Kidney (tissue), 14 donors: ENCODE results near the gene SH3RF1. TPM values are rescaled to one million over a fixed set of nuclear protein-coding genes. Genes with fewer than 3 reads are reported as not detected.

ENCODE experiments used
- DNase-seq, 5 donors: peaks; one replicate each; pipeline ENCODE4 v3.0.0-alpha.2; 2013 to 2020
- FAIRE-seq: peaks from 2 replicates; lab custom pipeline; 2012; peaks lifted over from hg19 to GRCh38; lab: Jason Lieb, UNC
- H3K27ac ChIP-seq, 2 donors: one replicate each; pipeline ENCODE4 v1.7.0; 2013; ENCODE audit warnings: low read depth in 2 of 2, low read length in 2 of 2, inconsistent platforms in 1 of 2
- H3K27me3 ChIP-seq: one replicate; pipeline ENCODE4 v1.7.1; 2013; ENCODE audit warnings: low read length, inconsistent platforms; ENCODE audit not compliant: control insufficient read depth, insufficient read depth
- H3K36me3 ChIP-seq, 3 donors: one replicate each; pipeline versions ENCODE4 v1.7.0 to v1.7.1; 2013; ENCODE audit warnings: low read length in 3 of 3, control low read depth in 1 of 3, inconsistent platforms in 1 of 3; ENCODE audit not compliant: insufficient read depth in 3 of 3, control insufficient read depth in 2 of 3
- H3K4me1 ChIP-seq, 3 donors: one replicate each; pipeline versions ENCODE4 v1.7.0 to v1.7.1; 2013; ENCODE audit warnings: low read length in 3 of 3, inconsistent platforms in 1 of 3, low read depth in 1 of 3; ENCODE audit not compliant: control insufficient read depth in 2 of 3, insufficient read depth in 2 of 3
- H3K4me3 ChIP-seq, 3 donors: one replicate each; pipeline versions ENCODE4 v1.7.0 to v1.8.1; 2013; ENCODE audit warnings: low read length in 3 of 3, control low read depth in 1 of 3, inconsistent platforms in 1 of 3
- H3K9ac ChIP-seq, 3 donors: one replicate each; pipeline versions ENCODE4 v1.7.0 to v1.7.1; 2013; ENCODE audit warnings: low read length in 3 of 3, control low read depth in 1 of 3, inconsistent platforms in 1 of 3
- H3K9me3 ChIP-seq, 3 donors: one replicate each; pipeline versions ENCODE4 v1.7.0 to v1.7.1; 2013; ENCODE audit warnings: low read length in 3 of 3, control low read depth in 1 of 3, inconsistent platforms in 1 of 3; ENCODE audit not compliant: control insufficient read depth in 2 of 3, insufficient read depth in 1 of 3
- CTCF ChIP-seq: IDR thresholded peaks from 3 replicates; pipeline ENCODE4 v1.5.1; 2012; ENCODE audit warnings: mild to moderate bottlenecking, moderate library complexity, borderline replicate concordance; ENCODE audit not compliant: insufficient read depth; ENCODE audit errors: extremely low read depth
- intact Hi-C: fragments of 100-400 bp; cut with DNase I; formaldehyde crosslinking; loops from one replicate; pipeline ENCODE4 v1.11.1; 2022
- polyA plus RNA-seq: library from polyadenylated mRNA; stranded (reverse); fragments of 350-450 nt; fragmentation: Illumina TruSeq; extraction: RNeasy Lipid Tissue Mini Kit (QIAGEN cat#74804); gene quantifications from one replicate; pipeline ENCODE4 v1.2.3, GENCODE V29; 2014; ENCODE audit warnings: low read depth, low replicate concordance; ENCODE audit not compliant: insufficient read depth
- total RNA-seq: library from RNA; stranded (reverse); fragmentation: NEBNext Ultra II Directional; extraction: Animal tissue kit (Norgen Biotek cat#: 25700); gene quantifications from one replicate; pipeline ENCODE4 v1.2.1, GENCODE V29; 2021
- donor health status: control.
- donor health status: control.
- donor health status: control.
- donor health status: control.
- donor health status: control.
- donor health status: DM: yes; HTN: yes; CAD: no.
- donor health status: Normal renal cell carcinoma (clear cell type).

The SH3RF1 gene
- total and polyA plus RNA-seq, 2 donors from 2014 or later: 8.2 to 35.7 TPM

- Histone ChIP-seq H3K27me3 (no peaks in the 10 kb centered on the region), H3K27ac (no peak overlapping the region), H3K4me1 (peaks cover 8 to 32% (median 18%) of the 10 kb centered on the region in 3 donors), H3K9me3 (no peaks in the 10 kb centered on the region), H3K9ac (no peak overlapping the region), H3K4me3 (no peak overlapping the region), H3K36me3 (peaks cover 0 to 1% (median 0%) of the 10 kb centered on the region in 3 donors)
- no peak for TF ChIP-seq CTCF
- intact Hi-C loops: no loop called here
- FAIRE-seq (no peak), DNase-seq (no peak)
Observed at GRCh38 chr4:169142391-169142790, 128.4 kb downstream of the SH3RF1 start.

DNA sequence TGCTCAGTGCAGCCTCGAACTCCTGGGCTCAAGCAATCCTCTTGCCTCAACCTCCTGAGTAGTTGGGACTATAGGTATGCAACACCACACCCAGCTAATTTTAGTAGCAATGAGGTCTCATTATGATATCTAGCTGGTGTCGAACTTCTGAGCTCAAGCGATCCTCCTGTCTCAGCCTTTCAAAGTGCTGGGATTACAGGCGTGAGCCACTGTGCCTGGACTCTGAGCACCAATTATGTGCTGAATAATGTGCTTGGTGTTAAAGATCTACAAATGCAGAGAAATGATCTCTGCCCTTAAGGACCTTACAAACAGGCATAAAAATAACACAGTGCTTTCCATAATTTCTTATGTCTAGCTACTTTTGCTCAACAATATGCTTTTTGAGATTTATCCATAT is 131.7 kb downstream of the SH3RF1 start:
- Histone ChIP-seq H3K9me3 (no peaks in the 10 kb centered on the region), H3K27ac (no peak overlapping the region), H3K36me3 (peaks cover 0 to 3% (median 0%) of the 10 kb centered on the region in 3 donors), H3K4me3 (no peak overlapping the region), H3K4me1 (peaks cover 6 to 33% (median 16%) of the 10 kb centered on the region in 3 donors), H3K9ac (no peak overlapping the region), H3K27me3 (no peaks in the 10 kb centered on the region)
- intact Hi-C loops: no loop called here
- TF ChIP-seq CTCF: no peak
- FAIRE-seq (no peak), DNase-seq (no peak)

GRCh38 chr4:169137558-169137920 is 133.2 kb downstream of the SH3RF1 start:
- TF ChIP-seq CTCF: no peak
- Histone ChIP-seq H3K27ac (no peak overlapping the region), H3K9ac (no peak overlapping the region), H3K4me3 (no peak overlapping the region), H3K9me3 (no peaks in the 10 kb centered on the region), H3K36me3 (peaks cover 0 to 3% (median 0%) of the 10 kb centered on the region in 3 donors), H3K27me3 (no peaks in the 10 kb centered on the region), H3K4me1 (peaks cover 0 to 19% (median 11%) of the 10 kb centered on the region in 3 donors)
- FAIRE-seq (no peak), DNase-seq (no peak)
- intact Hi-C loops: no loop called here

- Histone ChIP-seq H3K27me3 (no peaks in the 10 kb centered on the region), H3K4me1 (peaks cover 0 to 16% (median 11%) of the 10 kb centered on the region in 3 donors), H3K36me3 (peaks cover 1 to 3% (median 2%) of the 10 kb centered on the region in 3 donors), H3K27ac (peak overlapping the region in 1 of 2 donors; percentile 68), H3K9ac (no peak overlapping the region), H3K4me3 (no peak overlapping the region), H3K9me3 (no peaks in the 10 kb centered on the region)
- FAIRE-seq: no peak
- TF ChIP-seq CTCF: no peak
- intact Hi-C loops: no loop called here
- no peak for DNase-seq
Observed at GRCh38 chr4:169136796-169137557, 133.8 kb downstream of the SH3RF1 start.
